NK-92 treated with Interleukin-12 subunit alpha and Interleukin-12 subunit beta, amount 100 ng/mL, for 24 hours (cell line): ENCODE results near the gene SRCIN1.
"Not testable (repeated sequence)": the region's sequence is repeated elsewhere in the genome, so short reads cannot be mapped to it uniquely, and the experiment has no call there.

Experiments
- DNase-seq: peaks from one replicate; lab custom pipeline; 2025; lab: John Stamatoyannopoulos, UW

The SRCIN1 gene

DNA sequence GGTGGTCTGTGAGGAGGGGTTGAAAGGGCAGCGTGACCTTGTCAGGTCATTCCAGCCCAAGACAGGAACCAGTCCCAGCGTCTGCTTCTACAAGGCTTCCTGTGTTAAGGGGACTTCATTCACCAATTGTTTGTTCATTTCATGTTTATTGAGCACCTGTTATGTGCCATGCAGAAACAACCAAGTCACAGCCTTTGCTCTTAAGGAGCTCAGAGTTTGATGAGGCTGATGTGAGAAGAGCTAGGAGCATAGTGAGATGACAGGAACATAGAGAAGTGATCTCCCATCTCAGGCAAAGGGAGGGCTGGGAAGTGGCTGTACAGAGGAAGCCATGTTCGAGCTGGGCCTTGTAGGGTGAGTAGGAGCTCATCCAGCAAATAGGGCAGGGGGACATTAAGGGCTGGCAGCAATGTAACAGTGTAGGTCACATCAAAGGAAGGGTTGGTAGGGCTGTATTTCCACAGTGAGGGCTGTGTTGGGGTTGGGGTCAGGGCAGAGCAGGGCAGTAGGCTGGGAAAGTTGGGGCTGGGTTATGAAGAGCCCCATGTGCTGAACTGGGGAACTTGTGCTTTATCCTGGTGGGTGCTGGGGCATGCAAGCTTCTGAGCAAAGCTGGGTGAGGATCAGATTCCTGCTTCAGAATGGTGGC lies 97.7 kb downstream of the SRCIN1 start:
- no peak for DNase-seq

DNA sequence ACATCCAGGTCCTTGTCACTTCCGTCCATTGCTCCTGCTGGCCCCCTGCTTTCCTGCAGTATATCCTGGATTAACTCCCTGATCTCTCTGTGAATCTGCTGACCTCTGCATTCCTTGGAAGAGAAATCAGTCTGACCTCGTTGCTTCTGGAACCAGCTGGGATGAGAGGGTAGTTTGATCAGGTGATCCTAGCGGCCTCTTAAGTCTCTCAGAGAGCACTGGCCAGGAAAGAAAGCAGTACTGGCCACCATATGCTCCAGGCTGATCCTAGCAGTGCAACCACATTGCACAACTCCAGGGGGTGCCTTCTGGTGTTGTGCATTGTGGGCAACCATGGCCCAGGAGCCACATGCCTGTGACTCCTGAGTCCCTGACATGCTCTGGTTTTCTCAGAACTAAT lies 98.3 kb downstream of the SRCIN1 start:
- DNase-seq = no peak

DNA sequence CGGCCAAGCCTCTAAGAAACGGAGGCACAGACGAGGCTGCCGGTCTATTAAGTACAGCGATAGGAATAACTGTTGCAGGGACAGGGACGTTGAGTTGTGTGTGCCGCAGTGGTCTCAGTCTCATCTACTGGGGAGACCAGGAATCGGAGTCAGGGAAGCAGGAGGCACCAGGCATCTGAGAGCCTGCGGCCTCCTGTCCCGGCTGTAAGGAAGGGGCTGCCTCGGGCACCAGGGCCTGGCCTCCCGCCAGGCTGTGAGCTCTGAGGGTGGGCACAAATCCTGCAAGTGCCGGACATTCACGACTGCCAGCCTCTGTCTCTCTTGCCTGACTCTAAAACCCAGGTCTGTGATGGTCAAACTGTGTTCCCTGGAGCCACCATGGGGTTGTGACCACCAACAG lies 101.5 kb downstream of the SRCIN1 start:
- DNase-seq = no peak

DNA sequence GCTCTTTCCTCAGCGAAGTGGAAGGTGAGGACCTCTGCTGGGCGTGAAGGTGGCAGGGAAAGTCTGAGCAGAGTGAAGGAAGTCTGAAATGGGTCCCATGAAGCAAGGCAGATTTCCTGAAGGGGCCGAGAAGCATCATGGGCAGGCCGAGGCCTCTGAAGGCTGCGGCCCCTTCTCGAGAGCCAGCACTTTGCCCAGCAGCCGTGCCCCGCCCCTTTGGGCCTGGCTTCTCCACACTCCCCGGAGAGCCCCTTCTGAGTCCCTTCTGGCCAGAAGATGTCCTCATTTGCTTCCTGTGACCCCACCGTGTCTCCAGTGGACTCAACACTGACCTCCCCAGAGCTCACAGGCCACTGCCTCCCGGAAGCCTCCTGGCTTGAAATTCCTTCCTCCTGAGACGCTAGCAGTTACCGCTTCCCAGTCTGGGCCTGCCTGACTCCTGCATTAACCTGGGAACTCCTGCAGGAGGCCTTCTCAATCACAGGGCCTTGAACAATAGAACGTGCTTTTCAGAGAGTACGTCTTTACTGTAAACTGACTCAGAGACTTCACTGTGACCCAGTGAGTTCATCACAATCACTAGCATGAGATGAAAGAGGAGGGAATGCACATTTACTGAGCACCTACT lies 102.4 kb downstream of the SRCIN1 start:
- DNase-seq = not testable (repeated sequence)

DNA sequence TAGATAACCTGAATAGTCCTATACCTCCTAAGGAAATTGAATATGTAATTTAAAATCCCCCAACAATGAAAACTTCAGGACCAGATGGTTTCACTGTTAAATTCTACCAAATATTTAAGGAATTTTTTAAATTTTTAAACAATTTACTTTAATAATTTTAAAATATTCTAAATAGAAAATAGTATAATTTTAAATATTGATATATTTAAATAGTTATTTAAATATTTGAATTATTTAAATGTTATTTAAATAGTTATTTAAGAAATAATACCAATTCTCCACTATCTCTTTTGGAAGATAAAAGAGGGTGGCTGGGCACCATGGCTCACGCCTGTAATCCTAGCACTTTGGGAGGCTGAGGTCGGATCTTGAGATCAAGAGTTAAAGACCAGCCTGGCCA lies 104.0 kb downstream of the SRCIN1 start:
- not testable (repeated sequence) for DNase-seq

DNA sequence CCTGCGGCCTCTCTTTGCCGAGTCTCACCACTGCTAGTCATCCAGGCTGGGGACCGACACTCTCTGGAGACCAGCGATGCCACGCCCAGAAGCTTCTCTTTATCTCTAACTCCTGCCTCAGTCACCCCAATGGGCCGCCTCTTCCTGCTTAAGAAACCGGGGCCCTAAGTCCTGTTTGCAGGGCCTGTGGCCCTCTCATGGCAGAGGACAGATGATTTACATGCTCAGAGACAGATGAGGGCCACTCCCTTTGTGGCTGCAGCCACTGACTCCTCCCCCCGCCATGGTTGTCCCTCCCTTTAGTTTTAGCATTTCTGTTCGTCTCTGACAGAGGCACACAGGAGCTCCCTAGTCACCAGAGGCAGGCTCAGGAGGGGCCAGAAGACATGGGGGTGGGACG lies 106.5 kb downstream of the SRCIN1 start:
- not testable (repeated sequence) for DNase-seq

DNA sequence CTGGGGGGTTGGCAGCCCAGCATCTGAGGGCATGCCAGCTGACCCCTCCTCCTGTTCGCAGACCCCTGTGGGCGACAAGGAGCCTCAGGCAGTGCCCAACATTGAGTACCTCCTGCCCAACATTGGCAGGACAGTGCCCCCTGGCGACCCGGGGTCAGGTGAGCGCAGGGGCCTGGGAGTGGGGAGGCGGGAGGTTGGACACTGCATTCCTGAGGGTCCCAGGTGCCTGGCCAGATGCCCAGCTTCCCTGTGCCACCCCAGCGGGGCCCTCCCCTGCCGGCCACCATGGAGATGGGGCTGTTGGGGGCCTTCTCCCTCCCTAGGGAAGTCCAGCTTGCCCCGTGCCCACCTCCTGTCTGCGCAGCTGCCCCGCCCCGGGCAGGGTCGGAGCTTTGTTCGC lies 107.4 kb downstream of the SRCIN1 start:
- DNase-seq = no peak

DNA sequence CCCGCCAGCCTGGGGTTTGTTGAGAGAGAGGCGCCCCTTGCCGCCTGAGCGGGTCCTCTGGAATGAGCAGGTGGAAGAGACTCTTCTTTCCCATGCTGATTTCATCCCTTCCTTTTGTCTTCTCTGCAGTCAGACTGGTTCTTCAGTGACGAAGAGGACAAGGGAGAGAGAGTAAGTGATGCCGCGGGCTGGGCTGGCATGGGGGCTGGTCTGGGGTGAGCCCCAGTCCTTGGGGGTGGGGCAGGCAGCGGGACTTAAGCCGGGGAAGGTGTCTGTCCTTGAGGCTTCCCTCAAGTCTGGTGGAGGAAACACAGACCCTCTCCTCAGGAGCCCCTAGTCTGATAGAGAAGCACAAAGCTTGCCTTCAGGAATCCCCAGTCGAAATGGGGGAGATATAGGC lies 108.1 kb downstream of the SRCIN1 start:
- not testable (repeated sequence) for DNase-seq

DNA sequence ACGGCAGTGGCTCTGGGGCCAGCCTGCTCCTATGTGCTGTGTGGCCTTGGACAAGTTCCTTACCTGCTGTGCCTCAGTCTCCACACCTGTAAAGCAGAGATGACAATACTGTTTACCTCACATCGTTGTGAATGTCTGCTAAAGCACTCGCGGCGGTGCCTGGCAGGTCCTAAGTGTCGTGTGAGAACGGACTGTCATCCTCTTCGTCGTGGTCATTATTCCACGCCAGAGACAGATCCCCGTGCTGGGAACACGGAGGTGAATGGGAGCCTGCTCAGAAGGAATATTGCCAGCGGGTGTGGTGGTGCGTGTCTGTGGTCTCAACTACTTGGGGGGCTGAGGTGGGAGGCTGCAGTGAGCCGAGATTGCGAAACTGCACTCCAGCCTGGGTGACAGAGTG lies 111.6 kb downstream of the SRCIN1 start:
- not testable (repeated sequence) for DNase-seq

DNA sequence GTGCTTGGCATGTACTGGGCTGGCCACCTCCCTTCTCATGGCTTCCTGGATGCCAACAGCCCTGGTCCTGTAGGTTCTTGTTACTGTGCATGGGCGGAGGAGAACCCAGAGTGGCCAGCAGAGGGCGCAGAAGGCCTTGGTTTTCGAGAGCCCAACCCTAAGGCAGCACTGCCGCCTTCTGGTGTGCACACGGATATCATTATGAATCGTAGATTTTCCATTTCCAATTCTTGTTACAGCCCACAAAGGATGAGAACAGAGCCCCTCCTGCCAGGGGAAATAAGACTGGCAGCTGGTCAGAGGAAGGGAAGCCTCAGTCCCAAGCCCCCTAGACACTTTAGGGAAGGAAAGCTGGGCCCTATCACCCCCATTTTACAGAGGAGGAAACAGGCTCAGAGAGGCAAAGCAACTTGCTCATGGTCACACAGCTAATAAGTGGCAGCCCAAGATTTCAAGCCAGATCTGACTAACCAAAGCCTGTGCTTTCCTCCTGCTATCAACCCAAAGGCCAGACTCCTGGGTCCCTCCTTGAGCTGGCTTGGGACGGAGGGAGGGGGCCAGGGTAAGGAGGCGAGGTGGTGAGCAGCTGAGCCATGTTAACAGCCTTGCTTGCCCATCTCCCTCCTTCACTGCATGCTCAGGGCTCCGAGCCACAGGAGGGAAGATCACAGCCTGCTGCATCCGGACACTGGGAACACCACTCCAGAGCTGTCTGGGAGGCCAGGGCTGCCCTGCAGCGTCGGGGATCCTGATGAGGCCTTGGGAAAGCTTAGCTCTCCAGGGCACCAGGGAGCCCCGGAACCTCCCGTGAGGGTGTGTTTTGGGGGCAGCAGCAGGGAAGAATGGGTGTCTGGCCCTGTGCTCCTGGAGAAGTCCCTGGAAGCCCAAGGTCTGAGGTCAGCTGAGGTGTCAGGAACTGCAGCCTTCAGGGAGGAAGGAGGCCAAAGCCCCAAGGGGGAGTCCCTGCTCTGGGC lies 113.4 kb downstream of the SRCIN1 start:
- peak; percentile 77 for DNase-seq

DNA sequence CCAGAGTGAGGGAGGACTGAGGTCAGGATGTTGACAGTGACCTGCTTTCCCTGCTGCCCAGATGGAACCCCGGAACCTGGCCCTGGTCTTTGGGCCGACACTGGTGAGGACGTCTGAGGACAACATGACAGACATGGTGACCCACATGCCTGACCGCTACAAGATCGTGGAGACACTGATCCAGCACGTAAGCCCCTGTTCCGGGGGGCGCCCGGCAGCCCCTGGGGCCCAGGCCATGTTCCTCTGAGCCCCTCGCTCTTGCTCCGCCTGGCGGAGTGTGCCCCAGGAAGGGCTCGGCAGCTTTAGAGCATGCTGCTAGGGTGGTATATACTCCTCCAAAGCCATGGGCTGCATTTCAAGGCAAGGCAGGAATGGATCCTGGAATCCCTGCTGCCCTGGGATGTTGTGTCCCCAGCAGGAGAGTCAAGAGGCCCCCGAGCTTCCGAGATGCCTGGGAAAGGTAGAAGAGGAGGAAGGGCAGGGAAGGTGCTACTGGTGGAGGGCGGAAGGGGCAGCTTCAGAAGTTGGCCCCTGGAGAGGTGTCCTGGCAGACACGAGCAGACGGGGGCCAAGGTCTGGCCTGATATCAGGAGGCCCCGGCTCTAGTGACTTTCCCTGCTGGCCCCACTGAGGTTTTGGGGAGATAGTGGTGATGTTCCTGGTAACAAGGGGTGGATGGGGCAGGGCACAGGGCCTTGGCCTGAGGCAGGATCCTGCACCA lies 114.2 kb downstream of the SRCIN1 start:
- not testable (repeated sequence) for DNase-seq

DNA sequence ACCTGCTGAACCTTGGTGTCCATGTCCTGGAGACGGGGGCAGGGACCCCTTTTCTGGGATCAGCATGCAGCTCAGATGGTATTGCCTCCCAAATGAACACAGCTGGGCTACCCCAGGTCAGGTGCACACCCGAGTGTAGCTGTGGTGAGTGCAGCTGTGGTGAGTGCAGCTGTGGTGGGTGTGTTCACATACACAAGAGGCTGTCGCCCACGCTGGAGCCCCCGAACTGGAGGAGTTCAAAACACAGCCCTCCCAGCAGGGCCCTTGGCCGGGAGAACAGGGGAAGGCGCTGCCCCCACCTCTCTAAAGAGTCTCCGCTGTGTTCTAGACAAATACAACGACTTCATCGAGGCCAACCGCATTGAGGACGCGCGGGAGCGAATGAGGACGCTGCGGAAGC lies 116.0 kb downstream of the SRCIN1 start:
- not testable (repeated sequence) for DNase-seq

DNA sequence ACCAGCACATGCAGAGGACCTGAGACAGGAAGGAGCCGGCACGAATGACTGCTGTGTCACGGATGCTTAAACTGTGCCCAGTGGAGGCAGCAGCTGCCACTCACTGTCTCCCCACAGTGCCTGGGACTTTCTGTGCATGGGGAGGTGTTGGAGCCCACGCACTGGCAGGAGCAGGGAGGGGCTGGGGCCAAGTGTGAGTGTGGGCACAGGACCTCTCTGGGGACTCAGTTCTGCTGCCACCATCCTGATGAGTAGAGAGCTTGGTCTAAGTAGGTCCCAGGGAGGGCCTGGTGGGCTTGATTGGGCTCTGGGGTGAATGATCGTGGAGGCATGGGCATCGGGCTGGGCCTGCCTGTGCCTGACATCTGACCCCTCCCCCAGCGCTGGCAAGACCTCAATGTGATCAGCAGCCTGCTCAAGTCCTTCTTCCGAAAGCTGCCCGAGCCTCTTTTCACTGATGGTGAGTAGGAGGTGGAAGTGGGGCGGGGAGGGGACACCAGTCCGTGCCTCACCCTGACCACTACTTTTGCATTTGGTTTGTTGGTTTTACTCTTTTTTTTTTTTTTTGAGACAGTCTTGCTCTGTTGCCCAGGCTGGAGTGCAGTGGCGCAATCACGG lies 120.0 kb downstream of the SRCIN1 start:
- DNase-seq = peak; percentile 38

DNA sequence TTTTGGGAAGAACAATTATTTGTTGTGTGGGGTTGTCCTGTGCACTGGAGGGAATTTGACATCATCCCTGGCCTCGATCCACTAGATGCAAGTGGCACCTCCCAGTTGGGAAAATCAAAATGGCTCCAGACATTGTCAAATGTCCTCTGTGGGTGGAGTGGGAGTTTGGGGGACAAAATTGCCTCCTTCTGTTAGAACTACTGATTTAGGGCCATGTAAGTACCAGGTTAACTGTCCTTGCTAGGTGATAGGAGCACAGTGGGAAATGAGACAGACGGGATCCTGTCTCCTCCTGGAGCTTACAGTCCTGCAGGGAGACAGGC lies 120.6 kb downstream of the SRCIN1 start:
- no peak for DNase-seq

DNA sequence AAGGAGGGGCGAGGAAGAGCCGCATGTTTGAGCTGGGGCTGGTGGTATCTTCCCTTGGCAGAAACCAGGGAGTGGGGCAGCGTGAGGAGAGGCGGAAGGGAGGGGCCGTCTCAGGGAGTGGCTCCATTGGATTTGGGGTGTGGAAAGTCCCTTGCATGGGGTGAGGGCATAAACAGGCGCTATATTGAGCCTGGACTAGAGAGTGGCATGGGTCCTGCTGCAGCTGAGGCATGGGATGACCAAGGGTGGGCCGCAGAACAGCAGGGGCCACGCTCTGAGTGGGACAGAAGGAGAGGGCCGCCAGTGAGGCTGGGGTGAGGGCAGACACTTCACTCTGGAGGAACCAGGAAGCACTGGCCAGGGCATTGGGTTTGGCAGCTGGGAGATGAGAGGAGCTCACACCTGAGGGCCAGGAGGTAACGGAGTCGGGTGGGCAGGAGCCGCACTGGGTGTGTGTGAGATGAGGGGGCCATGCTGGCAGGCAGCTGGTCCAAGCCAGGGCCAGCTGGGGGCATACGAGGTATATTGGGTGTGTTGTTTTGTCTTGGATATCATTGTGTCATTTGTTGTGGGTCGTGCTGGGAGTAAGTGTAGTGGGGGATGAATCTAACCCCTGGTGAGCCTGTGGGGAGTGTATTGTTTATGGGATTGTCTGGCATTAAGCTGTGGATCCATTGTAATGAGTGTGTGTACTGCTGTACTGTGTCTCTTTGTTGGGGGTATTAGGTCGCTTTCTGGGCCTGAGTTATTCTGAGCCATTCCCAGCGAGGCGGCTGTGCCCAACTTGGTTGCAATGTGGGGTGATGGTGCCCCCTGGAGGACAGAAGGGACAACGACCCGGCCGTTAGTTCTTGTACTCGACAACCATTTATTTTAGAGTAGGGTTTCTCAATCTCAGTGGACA lies 121.3 kb downstream of the SRCIN1 start:
- peak; percentile 35 for DNase-seq

DNA sequence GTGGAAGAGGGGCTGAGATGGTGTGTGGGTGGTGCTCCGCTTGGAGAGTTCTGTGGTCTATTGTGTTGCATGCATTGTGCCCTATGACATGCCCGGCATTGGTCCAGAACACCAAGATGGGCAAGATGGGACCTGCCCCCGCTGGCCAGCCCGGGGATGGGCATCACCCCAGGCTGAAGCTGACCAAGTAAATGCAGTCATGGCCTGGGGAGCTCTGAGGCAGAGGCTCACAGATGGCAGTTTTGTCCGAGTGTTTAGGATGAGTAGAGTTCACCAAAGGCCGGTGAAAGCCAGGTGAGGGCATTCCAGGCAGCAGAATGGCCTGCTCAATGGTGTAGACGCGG lies 123.1 kb downstream of the SRCIN1 start:
- DNase-seq = not testable (repeated sequence)

DNA sequence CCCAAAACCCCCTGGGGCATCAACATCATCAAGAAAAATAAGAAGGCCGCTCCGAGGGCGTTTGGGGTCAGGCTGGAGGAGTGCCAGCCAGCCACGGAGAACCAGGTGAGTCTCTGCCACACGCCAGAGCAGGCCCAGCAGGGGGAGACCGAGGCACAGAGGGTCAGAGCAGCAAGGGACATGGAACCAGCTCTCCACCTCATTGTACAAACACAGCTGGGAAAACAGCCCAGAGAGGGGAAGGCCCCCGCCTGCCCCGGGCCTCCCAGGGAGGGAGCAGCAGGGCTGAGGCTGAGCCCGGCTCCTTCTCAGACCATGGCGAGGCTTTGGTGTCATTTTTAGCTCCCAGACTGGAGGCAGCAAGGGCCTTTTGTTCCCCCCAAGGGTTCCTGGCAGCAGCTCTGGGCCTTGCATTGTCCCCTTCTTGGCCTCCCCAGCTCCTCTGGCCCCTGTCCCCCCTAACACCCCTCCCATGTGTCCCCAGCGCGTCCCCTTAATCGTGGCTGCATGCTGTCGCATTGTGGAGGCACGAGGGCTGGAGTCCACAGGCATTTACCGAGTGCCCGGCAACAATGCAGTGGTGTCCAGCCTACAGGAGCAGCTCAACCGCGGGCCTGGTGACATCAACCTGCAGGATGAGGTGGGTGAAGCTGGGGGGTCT lies 123.6 kb downstream of the SRCIN1 start:
- not testable (repeated sequence) for DNase-seq
